ENCODE results near the gene PLEKHJ1. TPM values are rescaled to one million over a fixed set of nuclear protein-coding genes. Genes with fewer than 3 reads are reported as not detected.

The PLEKHJ1 gene
- total RNA-seq, 1 experiment from 2014 or later: 78.6 TPM

- no peaks in the 10 kb centered on the region for H3K4me1 ChIP-seq (ENCODE audit: control insufficient read depth, insufficient read depth, low read length)
- H3K36me3 ChIP-seq (ENCODE audit: control insufficient read depth, insufficient read depth, low read length): no peaks in the 10 kb centered on the region
- no peaks in the 10 kb centered on the region for H3K27me3 ChIP-seq (ENCODE audit: control insufficient read depth, insufficient read depth, low read length)
- H3K27ac ChIP-seq (ENCODE audit: low read length): no peak overlapping the region
- intact Hi-C loops (cut with micrococcal nuclease; ENCODE audit: unreplicated experiment) (no loop called here), in situ Hi-C loops (cut with HindIII; ENCODE audit: low pct_unique_long_range_greater_than_20kb, low sequenced_read_pairs) (no loop called here)
- POLR2A ChIA-PET: no interaction called here
- CTCF ChIA-PET: no interaction called here
- H3K4me3 ChIP-seq (ENCODE audit: low read depth in 2 of 2, low read length in 2 of 2): no peak overlapping the region
- H3K9me3 ChIP-seq (ENCODE audit: control insufficient read depth, insufficient read depth, low read depth, low read length): no peaks in the 10 kb centered on the region
- no peak for ATAC-seq
- no peak for DNase-seq (ENCODE audit: low read depth, low spot score)
- TF ChIP-seq SIN3A (IDR thresholded peaks at IDR 0.05; ENCODE audit: borderline replicate concordance, insufficient read depth, low read depth, low read length) (no peak), REST (IDR thresholded peaks at IDR 0.05; ENCODE audit: insufficient read depth in 1 of 2, low read depth in 2 of 2, low read length in 1 of 2) (no peak), POLR2AphosphoS5 (IDR thresholded peaks at IDR 0.05; ENCODE audit: low read depth, low read length) (no peak), CTCF (IDR thresholded peaks at IDR 0.05) (no peak), TCF7L2 (IDR thresholded peaks at IDR 0.05; ENCODE audit: low read depth, low read length) (no peak)
- BruUV-seq (replicated peaks): no TSS peak
Observed at GRCh38 chr19:2194513-2195078, 41.5 kb downstream of the PLEKHJ1 start.

GRCh38 chr19:2193807-2194206 lies 42.3 kb downstream of the PLEKHJ1 start:
- Histone ChIP-seq H3K4me3 (ENCODE audit: low read depth in 2 of 2, low read length in 2 of 2) (no peak overlapping the region), H3K9me3 (ENCODE audit: control insufficient read depth, insufficient read depth, low read depth, low read length) (no peaks in the 10 kb centered on the region), H3K27me3 (ENCODE audit: control insufficient read depth, insufficient read depth, low read length) (no peaks in the 10 kb centered on the region), H3K27ac (ENCODE audit: low read length) (no peak overlapping the region), H3K36me3 (ENCODE audit: control insufficient read depth, insufficient read depth, low read length) (no peaks in the 10 kb centered on the region; the same call in 1 of the 2 replicates), H3K4me1 (ENCODE audit: control insufficient read depth, insufficient read depth, low read length) (no peaks in the 10 kb centered on the region)
- TF ChIP-seq CTCF (IDR thresholded peaks at IDR 0.05): no peak
- POLR2A ChIA-PET: no interaction called here
- intact Hi-C loops (cut with micrococcal nuclease; ENCODE audit: unreplicated experiment): no loop called here
- CTCF ChIA-PET: no interaction called here
- DNase-seq (ENCODE audit: low read depth, low spot score): no peak
- BruUV-seq (replicated peaks): no TSS peak
- no peak for ATAC-seq
- in situ Hi-C loops (cut with HindIII; ENCODE audit: low pct_unique_long_range_greater_than_20kb, low sequenced_read_pairs): no loop called here
